Measurements from ENCODE around the gene PRKG1.

- TF ChIP-seq CTCF (IDR thresholded peaks at IDR 0.05) (no peak), EZH2 (IDR thresholded peaks at IDR 0.05) (no peak)
These were observed 112.1 kb downstream of the PRKG1 start for GRCh38 chr10:51186361-51186760.
